B cell (primary cell): ENCODE results near the gene KDM3A. TPM values are rescaled to one million over a fixed set of nuclear protein-coding genes. Genes with fewer than 3 reads are reported as not detected.

Source experiments
- ATAC-seq: fragments of 200-7000 bp; cut with Tn5 transposase; one replicate; pipeline ENCODE4 v1.10.0; 2021; ENCODE audit warnings: low read depth, mild to moderate bottlenecking, moderate number of reproducible peaks, moderate library complexity
- CTCF ChIA-PET: fragments of 350-600 bp; sonication (Branson Sonifier 250); formaldehyde crosslinking; loops from one replicate; lab custom pipeline; 2021; ENCODE audit warnings: antibody characterized with exemption, inconsistent platforms; lab: Charles Lee
- POLR2A ChIA-PET: fragments of 350-600 bp; sonication (Branson Sonifier 250); formaldehyde crosslinking; loops from one replicate; lab custom pipeline; 2021; ENCODE audit warnings: antibody characterized with exemption; lab: Charles Lee
- DNase-seq: peaks from one replicate; pipeline ENCODE4 v3.0.0; 2013
- H2AFZ ChIP-seq: 2 replicates; pipeline ENCODE4 v1.6.1; 2012; ENCODE audit warnings: mild to moderate bottlenecking, low read depth, low read length; ENCODE audit not compliant: insufficient read depth, poor library complexity, severe bottlenecking
- H3K27ac ChIP-seq, 2 donors: 1 replicate in 1 of 2; 2 replicates in 1 of 2; pipeline ENCODE4 v1.5.1; 2012 to 2013; ENCODE audit warnings: low read length in 2 of 2, mild to moderate bottlenecking in 2 of 2, moderate library complexity in 1 of 2
- H3K27me3 ChIP-seq, 4 experiments: fragments of 200-600 bp in 1 of 4; sonication (generic) in 1 of 4; replicated peaks in 1 of 4; 1 replicate in 2 of 4; 2 replicates in 2 of 4; pipeline versions ENCODE4 v1.6.1 to v1.7.0; 2013 to 2016; ENCODE audit warnings: low read length in 3 of 4, mild to moderate bottlenecking in 2 of 4, mixed read lengths in 1 of 4, moderate library complexity in 1 of 4; ENCODE audit not compliant: insufficient read depth in 4 of 4, control insufficient read depth in 3 of 4; ENCODE audit errors: control extremely low read depth in 1 of 4
- H3K36me3 ChIP-seq, 2 experiments: replicated peaks in 1 of 2; 1 replicate in 1 of 2; 2 replicates in 1 of 2; pipeline versions ENCODE4 v1.6.1 to v1.7.1; 2013; ENCODE audit warnings: low read length in 1 of 2; ENCODE audit not compliant: insufficient read depth in 2 of 2, control insufficient read depth in 1 of 2; ENCODE audit errors: control extremely low read depth in 1 of 2, extremely low read depth in 1 of 2
- H3K4me1 ChIP-seq, 2 donors: fragments of 200-600 bp in 1 of 2; sonication (generic) in 1 of 2; 1 replicate in 1 of 2; 2 replicates in 1 of 2; pipeline versions ENCODE4 v1.5.1 to v1.6.1; 2013 to 2017; ENCODE audit warnings: low read length in 2 of 2; ENCODE audit not compliant: control insufficient read depth in 2 of 2, insufficient read depth in 2 of 2
- H3K4me2 ChIP-seq: replicated peaks from 2 replicates; pipeline ENCODE3; 2012; ENCODE audit warnings: mild to moderate bottlenecking, low read depth, low read length; ENCODE audit not compliant: poor library complexity, severe bottlenecking
- H3K4me3 ChIP-seq, 5 experiments: fragments of 200-600 bp in 1 of 5; sonication (generic) in 1 of 5; 1 replicate in 3 of 5; 2 replicates in 2 of 5; pipeline versions ENCODE4 v1.5.1 to v1.7.0; 2011 to 2016; ENCODE audit warnings: low read length in 4 of 5, mild to moderate bottlenecking in 4 of 5, low read depth in 2 of 5, control low read depth in 1 of 5, moderate library complexity in 1 of 5; ENCODE audit not compliant: insufficient read depth in 1 of 5; ENCODE audit errors: control extremely low read depth in 1 of 5, extremely low read depth in 1 of 5
- H3K79me2 ChIP-seq: fragments of 200-600 bp; sonication (generic); one replicate; pipeline ENCODE4 v1.6.0; 2016; ENCODE audit warnings: low read length; ENCODE audit not compliant: control insufficient read depth, insufficient read depth
- H3K9ac ChIP-seq: fragments of 200-600 bp; sonication (generic); 2 replicates; pipeline ENCODE4 v1.6.1; 2017; ENCODE audit warnings: mild to moderate bottlenecking, low read length, moderate library complexity
- H3K9me3 ChIP-seq, 3 donors: one replicate each; pipeline versions ENCODE4 v1.6.1 to v1.7.1; 2013; ENCODE audit warnings: low read length in 2 of 3; ENCODE audit not compliant: control insufficient read depth in 2 of 3, insufficient read depth in 1 of 3; ENCODE audit errors: control extremely low read depth in 1 of 3
- H4K20me1 ChIP-seq: 2 replicates; pipeline ENCODE4 v1.6.0; 2012; ENCODE audit warnings: mild to moderate bottlenecking, low read length; ENCODE audit not compliant: insufficient read depth, control insufficient read depth, poor library complexity, severe bottlenecking
- H3K27ac Mint-ChIP-seq: one replicate; pipeline ENCODE4 v1.8.0; 2021; ENCODE audit warnings: mixed read lengths
- H3K27me3 Mint-ChIP-seq: one replicate; pipeline ENCODE4 v1.8.0; 2021; ENCODE audit warnings: mixed read lengths
- H3K4me1 Mint-ChIP-seq: one replicate; pipeline ENCODE4 v1.8.0; 2021; ENCODE audit warnings: mixed read lengths
- H3K4me3 Mint-ChIP-seq: one replicate; pipeline ENCODE4 v1.8.0; 2021; ENCODE audit warnings: mixed read lengths
- H3K9me3 Mint-ChIP-seq: one replicate; pipeline ENCODE4 v1.8.0; 2022; ENCODE audit warnings: mixed read lengths; ENCODE audit not compliant: insufficient read depth
- EZH2 ChIP-seq: IDR thresholded peaks from 2 replicates; pipeline ENCODE4 v1.6.1; 2012; ENCODE audit warnings: borderline replicate concordance, low read depth, mild to moderate bottlenecking, moderate library complexity, low read length; ENCODE audit not compliant: insufficient read depth, poor library complexity, severe bottlenecking
- WGBS: methylation state at CpG from one replicate; pipeline ENCODE4 v1.1.5; 2013; ENCODE audit warnings: missing lambda C conversion rate; ENCODE audit not compliant: insufficient coverage; 5-methylcytosine and 5-hydroxymethylcytosine counted together
- intact Hi-C: fragments of 100-400 bp; cut with micrococcal nuclease; formaldehyde crosslinking; loops from one replicate; pipeline ENCODE4 v1.10.0; 2022
- polyA plus RNA-seq: library from polyadenylated mRNA; depleted of rRNA; stranded (reverse); fragments of >200 nt; gene quantifications from 2 replicates; pipeline ENCODE4 v1.2.3, GENCODE V29; 2012
- total RNA-seq, 2 donors: library from RNA; stranded (reverse); fragments of 120-200 nt in 1 of 2; gene quantifications; 1 replicate in 1 of 2; 2 replicates in 1 of 2; pipeline versions ENCODE4 v1.2.3 to v1.2.4, GENCODE V29; 2013 to 2022
- TF ChIP-seq, protein P1 (sequence below): fragments of 200-600 bp; IDR thresholded peaks from one replicate; pipeline ENCODE4 v1.8.0; 2022; ENCODE audit warnings: antibody characterized with exemption, mild to moderate bottlenecking

Gene KDM3A
- total and polyA plus RNA-seq, 2 donors (not counting 1 experiment from before 2014, with no cell fraction given), result 27.7 to 107 TPM

GRCh38 chr2:86397986-86398385 is 43.2 kb upstream of the KDM3A start:
- Mint-ChIP-seq H3K27me3 (peaks cover 28% of the 10 kb centered on the region), H3K27ac (no peak overlapping the region), H3K9me3 (no peaks in the 10 kb centered on the region), H3K4me1 (peaks cover 20% of the 10 kb centered on the region), H3K4me3 (no peak overlapping the region)
- H3K79me2 ChIP-seq, result no peaks in the 10 kb centered on the region
- TF ChIP-seq EZH2, result no peak
- TF ChIP-seq, protein P1, sequence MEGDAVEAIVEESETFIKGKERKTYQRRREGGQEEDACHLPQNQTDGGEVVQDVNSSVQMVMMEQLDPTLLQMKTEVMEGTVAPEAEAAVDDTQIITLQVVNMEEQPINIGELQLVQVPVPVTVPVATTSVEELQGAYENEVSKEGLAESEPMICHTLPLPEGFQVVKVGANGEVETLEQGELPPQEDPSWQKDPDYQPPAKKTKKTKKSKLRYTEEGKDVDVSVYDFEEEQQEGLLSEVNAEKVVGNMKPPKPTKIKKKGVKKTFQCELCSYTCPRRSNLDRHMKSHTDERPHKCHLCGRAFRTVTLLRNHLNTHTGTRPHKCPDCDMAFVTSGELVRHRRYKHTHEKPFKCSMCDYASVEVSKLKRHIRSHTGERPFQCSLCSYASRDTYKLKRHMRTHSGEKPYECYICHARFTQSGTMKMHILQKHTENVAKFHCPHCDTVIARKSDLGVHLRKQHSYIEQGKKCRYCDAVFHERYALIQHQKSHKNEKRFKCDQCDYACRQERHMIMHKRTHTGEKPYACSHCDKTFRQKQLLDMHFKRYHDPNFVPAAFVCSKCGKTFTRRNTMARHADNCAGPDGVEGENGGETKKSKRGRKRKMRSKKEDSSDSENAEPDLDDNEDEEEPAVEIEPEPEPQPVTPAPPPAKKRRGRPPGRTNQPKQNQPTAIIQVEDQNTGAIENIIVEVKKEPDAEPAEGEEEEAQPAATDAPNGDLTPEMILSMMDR, result no peak
- H3K4me1 ChIP-seq, result peaks cover 7 to 12% of the 10 kb centered on the region in 2 donors
- peaks cover 0 to 11% (median 5%) of the 10 kb centered on the region in 4 experiments for H3K27me3 ChIP-seq
- ATAC-seq (no peak), DNase-seq (no peak)
- H3K9ac ChIP-seq, result no peak overlapping the region
- WGBS, result 74% methylated on average over 4 of the region's 6 CpGs
- no peak overlapping the region for H3K4me3 ChIP-seq
- H3K4me2 ChIP-seq, result no peak overlapping the region
- CTCF ChIA-PET, result no interaction called here
- H3K36me3 ChIP-seq, result no peaks in the 10 kb centered on the region
- no peaks in the 10 kb centered on the region for H4K20me1 ChIP-seq
- no peak overlapping the region for H3K27ac ChIP-seq
- intact Hi-C loops, result no loop called here
- POLR2A ChIA-PET, result no interaction called here
- no peaks in the 10 kb centered on the region for H3K9me3 ChIP-seq
- no peak overlapping the region for H2AFZ ChIP-seq

GRCh38 chr2:86398500-86399474 is 42.4 kb upstream of the KDM3A start:
- peaks cover 5 to 8% of the 10 kb centered on the region in 2 donors for H3K4me1 ChIP-seq
- no peak overlapping the region for H3K9ac ChIP-seq
- 94% methylated on average over 6 of the region's 7 CpGs for WGBS
- H3K4me3 ChIP-seq, result no peak overlapping the region
- no peaks in the 10 kb centered on the region for H3K36me3 ChIP-seq
- DNase-seq, result no peak
- H3K4me2 ChIP-seq, result no peak overlapping the region
- no peak for ATAC-seq
- Mint-ChIP-seq H3K27me3 (peaks cover 34% of the 10 kb centered on the region), H3K4me1 (peaks cover 14% of the 10 kb centered on the region), H3K4me3 (no peak overlapping the region), H3K27ac (no peak overlapping the region), H3K9me3 (no peaks in the 10 kb centered on the region)
- H3K27ac ChIP-seq, result no peak overlapping the region
- POLR2A ChIA-PET, result no interaction called here
- CTCF ChIA-PET, result no interaction called here
- H3K27me3 ChIP-seq, result peaks cover 0 to 11% (median 5%) of the 10 kb centered on the region in 4 experiments
- no peaks in the 10 kb centered on the region for H3K9me3 ChIP-seq
- TF ChIP-seq, protein P1, result no peak
- no peak for TF ChIP-seq EZH2
- H4K20me1 ChIP-seq, result no peaks in the 10 kb centered on the region
- intact Hi-C loops, result no loop called here
- no peak overlapping the region for H2AFZ ChIP-seq
- no peaks in the 10 kb centered on the region for H3K79me2 ChIP-seq
